ENCODE results near the gene NVL.

- TF ChIP-seq CTCF (IDR thresholded peaks at IDR 0.05) (no peak), POLR2AphosphoS5 (IDR thresholded peaks at IDR 0.05) (no peak), POLR2A (IDR thresholded peaks at IDR 0.05) (no peak)
Observed at GRCh38 chr1:224301391-224301790, 28.6 kb downstream of the NVL start.

Measured in breast epithelium (tissue), 3 donors.